ENCODE data around the gene JMJD6.
"Not testable (repeated sequence)": the region's sequence is repeated elsewhere in the genome, so short reads cannot be mapped to it uniquely, and the experiment has no call there.

Gene JMJD6

GRCh38 chr17:76736349-76737081 lies 10.1 kb upstream of the JMJD6 start:
- DNase-seq (ENCODE audit: low read depth), result no peak

GRCh38 chr17:76735586-76736348 lies 9.4 kb upstream of the JMJD6 start:
- no peak for DNase-seq (ENCODE audit: low read depth)

- no peak for DNase-seq (ENCODE audit: low read depth)
Observed at GRCh38 chr17:76735006-76735405, 8.6 kb upstream of the JMJD6 start.

GRCh38 chr17:76734080-76734840 lies 7.9 kb upstream of the JMJD6 start:
- no peak for DNase-seq (ENCODE audit: low read depth)

- DNase-seq (ENCODE audit: low read depth), result no peak
Observed at GRCh38 chr17:76733618-76733957, 7.2 kb upstream of the JMJD6 start.

GRCh38 chr17:76732734-76733617 lies 6.6 kb upstream of the JMJD6 start:
- DNase-seq (ENCODE audit: low read depth), result no peak

GRCh38 chr17:76731800-76732733 lies 5.7 kb upstream of the JMJD6 start:
- not testable (repeated sequence) for DNase-seq (ENCODE audit: low read depth)

- DNase-seq (ENCODE audit: low read depth), result no peak
Observed at GRCh38 chr17:76727745-76728456, 1.5 kb upstream of the JMJD6 start.

GRCh38 chr17:76726776-76727718 lies 641 bp upstream of the JMJD6 start, which contains the start of gene METTL23:
TSS of gene METTL23 (plus strand) at chr17:76726839. CDS start at chr17:76729711, 2,872 bp downstream.
- DNase-seq (ENCODE audit: low read depth), result no peak

- no peak for DNase-seq (ENCODE audit: low read depth)
Observed at GRCh38 chr17:76725580-76726230, 701 bp downstream of the JMJD6 start.

GRCh38 chr17:76723812-76724211 lies 2.6 kb downstream of the JMJD6 start:
- no peak for DNase-seq (ENCODE audit: low read depth)

- not testable (repeated sequence) for DNase-seq (ENCODE audit: low read depth)
Observed at GRCh38 chr17:76722977-76723376, 3.4 kb downstream of the JMJD6 start.

GRCh38 chr17:76722279-76722678 lies 4.1 kb downstream of the JMJD6 start:
- no peak for DNase-seq (ENCODE audit: low read depth)

- no peak for DNase-seq (ENCODE audit: low read depth)
Observed at GRCh38 chr17:76721463-76721862, 4.9 kb downstream of the JMJD6 start.

- no peak for DNase-seq (ENCODE audit: low read depth)
Observed at GRCh38 chr17:76720941-76721340, 5.5 kb downstream of the JMJD6 start.

- DNase-seq (ENCODE audit: low read depth), result no peak
Observed at GRCh38 chr17:76720211-76720610, 6.2 kb downstream of the JMJD6 start.

- DNase-seq (ENCODE audit: low read depth), result no peak
Observed at GRCh38 chr17:76718516-76718915, 7.9 kb downstream of the JMJD6 start.

- DNase-seq (ENCODE audit: low read depth), result peak; percentile 81
Observed at GRCh38 chr17:76716839-76717215, 9.6 kb downstream of the JMJD6 start.

All from GM04503 (cell line).